HG03097 (cell line): ENCODE measurements around the gene ARID3B.
"Not testable (repeated sequence)": the region's sequence is repeated elsewhere in the genome, so short reads cannot be mapped to it uniquely, and the experiment has no call there.

Experiments
- ATAC-seq: cut with Tn5 transposase; IDR thresholded peaks from one replicate; pipeline ENCODE4 v1.9.1; 2021; ENCODE audit not compliant: unreplicated experiment, low FRiP score

The ARID3B gene

DNA sequence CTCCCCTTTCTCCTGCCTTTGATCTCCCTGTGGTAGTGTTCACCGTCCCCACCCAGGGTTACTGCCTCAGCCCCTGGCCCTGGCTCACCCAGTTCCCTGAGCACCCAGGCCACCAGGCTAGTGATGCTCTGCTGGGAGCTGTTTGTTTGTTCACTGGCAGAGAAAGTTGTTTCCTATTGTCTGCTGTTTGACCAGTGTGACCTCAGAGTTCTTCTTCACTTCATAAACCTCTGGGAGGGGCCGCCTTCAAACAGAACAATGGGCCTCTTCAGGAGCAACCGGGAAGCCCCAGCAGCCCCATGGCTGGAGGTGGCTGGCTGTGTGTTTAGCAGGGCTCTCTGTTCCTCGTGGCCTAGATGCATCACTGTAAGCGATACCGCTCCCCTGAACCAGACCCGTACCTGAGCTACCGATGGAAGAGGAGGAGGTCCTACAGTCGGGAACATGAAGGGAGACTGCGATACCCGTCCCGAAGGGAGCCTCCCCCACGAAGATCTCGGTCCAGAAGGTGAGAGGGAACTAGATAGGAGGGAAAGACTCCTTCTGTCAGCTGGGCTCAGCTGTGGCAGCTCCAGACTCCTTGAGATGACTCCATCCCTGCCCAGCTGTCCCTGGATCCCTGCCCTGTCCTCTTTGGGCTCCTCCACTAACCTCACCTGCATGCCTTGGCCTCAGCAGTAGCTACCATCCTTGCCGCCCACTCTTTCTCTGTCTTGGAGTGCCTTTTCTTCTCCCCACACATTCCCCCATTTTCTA is 78.0 kb downstream of the ARID3B start:
- no peak for ATAC-seq

DNA sequence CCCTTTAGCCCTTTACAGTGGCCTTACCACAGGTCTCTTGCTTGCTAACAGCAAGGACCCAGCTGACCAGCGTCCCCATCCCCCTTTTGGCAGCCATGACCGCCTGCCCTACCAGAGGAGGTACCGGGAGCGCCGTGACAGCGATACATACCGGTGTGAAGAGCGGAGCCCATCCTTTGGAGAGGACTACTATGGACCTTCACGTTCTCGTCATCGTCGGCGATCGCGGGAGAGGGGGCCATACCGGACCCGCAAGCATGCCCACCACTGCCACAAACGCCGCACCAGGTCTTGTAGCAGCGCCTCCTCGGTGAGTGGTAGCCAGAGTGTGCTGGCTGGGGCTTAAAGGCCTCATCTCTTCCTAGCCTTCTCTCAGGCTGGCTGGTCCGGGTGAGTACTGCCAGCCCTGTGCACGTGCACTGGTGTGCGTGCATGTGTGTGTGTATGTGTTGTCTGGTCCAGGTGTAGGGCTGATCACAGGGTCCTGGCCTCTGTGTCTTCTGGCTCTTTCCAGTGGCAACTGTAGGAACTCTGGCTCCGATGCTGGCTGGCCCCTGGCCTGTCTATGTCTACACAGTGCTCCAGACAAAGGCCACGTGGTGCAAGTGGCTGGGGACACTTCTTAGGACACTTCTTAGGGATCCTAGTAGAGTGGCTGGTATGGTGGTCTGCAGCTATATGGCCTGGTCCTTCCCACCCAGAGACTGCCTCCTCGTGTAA is 79.1 kb downstream of the ARID3B start:
- no peak for ATAC-seq

DNA sequence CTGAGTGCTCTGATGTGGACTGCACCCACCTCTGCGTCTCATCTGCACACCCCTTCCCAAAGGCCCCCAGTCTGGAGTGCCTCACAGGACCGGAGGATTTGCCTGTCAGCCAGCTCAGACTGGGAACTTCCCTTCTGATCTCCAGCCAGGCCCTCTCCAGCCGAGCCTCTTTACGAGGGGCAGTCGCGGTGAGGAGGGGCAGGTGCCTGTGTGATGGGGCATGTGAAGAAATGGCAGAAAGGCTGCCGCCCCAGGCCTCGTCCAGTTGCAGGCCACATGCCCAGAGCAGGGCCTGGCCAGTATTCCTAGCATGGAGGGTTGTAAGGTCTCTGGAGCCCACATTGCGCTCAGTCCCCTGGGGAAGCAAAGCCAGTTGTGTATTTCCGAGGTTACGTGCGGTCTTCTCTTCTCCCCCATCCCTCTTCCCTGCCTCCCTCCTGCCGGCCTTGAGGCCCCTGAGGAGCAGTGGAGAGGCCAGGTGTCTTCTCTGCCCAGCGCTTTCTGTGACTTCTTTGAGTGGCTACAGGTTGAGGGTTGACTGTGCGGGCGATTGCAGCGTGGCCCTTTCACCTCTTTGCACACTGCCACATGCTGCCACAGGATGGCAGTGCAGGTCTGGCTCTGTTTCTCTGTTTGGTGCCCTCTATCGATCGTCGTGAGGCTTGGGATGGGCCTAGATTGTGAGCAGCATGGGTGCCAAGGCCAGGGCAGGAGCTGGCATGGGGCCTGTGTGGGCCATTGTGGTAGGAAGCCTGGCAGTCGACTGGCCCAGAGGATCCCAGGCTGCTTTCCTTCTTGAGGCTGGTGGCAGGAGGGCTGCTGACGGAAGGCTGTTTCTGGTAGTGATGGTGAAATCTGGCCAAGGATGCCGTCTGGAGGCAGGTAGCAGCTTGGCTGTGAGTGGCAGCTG is 79.9 kb downstream of the ARID3B start:
- no peak for ATAC-seq

GRCh38 chr15:74621546-74621920 is 80.5 kb downstream of the ARID3B start:
- ATAC-seq = no peak

DNA sequence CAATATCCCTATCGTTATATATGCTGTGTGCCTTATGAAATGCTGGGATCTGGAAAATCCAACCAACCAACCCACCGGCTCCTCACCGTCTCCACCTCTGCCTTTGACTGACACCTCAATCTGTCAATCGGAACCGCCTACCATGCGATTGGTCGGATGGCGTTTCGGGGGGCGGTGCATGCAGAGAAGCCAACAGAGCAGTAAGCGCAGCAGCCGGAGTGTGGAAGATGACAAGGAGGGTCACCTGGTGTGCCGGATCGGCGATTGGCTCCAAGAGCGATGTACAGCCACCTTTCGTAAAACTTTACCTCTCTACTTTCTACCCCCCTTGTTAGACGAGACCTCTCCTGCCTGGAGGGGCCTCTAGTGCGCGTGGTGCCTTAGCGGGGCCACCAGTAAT is 80.9 kb downstream of the ARID3B start:
- ATAC-seq = no peak

DNA sequence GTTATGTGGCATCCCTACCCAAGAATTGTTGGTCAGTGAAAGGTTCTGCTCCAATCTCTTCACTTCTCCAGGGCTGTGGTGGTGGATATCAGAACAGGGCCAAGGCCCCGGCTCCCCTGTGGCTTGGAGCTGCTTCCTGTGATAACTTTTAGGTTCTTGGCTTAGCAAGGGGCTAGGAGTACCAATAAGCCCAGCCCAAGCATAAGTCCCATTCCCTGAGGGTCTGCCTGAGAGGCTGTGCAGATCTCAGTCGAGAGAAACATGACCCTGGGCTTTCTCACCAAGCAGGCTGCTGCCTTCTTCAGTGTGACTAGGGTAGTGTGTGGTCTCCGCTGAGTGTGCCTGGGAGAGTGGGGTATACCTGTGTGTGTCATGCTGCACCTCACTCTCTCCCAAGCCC is 81.7 kb downstream of the ARID3B start:
- ATAC-seq = no peak

GRCh38 chr15:74624020-74624602 is 83.1 kb downstream of the ARID3B start:
- no peak for ATAC-seq

GRCh38 chr15:74625693-74626092 is 84.7 kb downstream of the ARID3B start:
- no peak for ATAC-seq

DNA sequence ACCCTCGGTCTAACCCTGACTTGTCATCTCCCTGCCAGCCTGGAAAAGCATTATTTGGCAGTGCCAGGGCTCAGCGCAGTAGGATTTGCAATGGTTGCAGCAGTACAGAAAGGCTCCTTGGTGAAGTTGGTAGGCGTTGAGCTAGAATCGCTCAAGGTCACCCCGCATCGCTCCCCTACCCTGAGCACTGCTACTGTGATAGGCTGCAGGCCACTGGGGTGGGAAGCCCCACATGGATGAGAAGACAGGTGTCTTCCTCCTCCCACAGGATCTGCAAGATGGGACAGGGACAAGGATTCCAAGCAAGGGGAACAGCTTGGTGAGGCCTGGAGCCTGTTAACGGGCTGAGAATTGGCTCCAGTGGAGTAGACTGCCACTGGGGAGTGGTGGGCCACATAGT is 85.3 kb downstream of the ARID3B start:
- no peak for ATAC-seq

DNA sequence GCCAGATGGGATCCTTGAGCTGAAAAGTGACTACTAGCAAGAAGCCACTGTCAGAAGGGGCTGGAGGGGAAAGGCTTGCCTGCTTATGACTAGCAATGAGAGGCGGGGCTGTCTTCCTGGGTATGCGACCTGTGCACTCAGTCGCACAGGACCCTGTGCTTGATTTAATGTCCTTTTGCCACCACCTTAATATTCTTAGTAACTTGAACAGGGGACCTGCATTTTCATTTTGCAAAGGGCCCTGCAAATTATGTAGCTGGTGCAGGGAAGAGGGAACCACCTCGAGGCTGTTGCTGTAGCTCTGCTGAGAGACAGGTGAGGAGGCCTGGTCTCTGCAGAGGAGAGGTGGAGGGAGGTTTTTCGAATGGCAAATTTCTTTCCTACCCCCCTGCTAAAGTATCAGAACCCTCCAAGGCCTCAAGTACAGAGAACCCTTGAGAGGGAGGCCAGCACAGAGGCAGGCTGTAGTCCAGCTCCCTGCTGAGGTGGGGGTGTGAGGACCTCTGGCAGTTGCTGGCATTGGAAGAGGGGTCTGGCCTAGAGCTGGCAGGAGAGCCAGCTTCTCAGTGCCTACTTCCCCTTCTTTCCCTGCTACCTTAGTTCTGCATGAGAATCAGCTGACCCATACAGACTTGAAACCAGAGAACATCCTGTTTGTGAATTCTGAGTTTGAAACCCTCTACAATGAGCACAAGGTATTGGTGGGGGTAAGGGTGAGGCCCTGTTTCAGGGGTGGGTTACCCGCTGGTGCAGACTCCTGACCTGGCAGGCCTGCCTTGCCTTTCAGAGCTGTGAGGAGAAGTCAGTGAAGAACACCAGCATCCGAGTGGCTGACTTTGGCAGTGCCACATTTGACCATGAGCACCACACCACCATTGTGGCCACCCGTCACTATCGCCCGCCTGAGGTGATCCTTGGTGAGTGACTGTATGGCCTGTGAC is 86.0 kb downstream of the ARID3B start:
- no peak for ATAC-seq

DNA sequence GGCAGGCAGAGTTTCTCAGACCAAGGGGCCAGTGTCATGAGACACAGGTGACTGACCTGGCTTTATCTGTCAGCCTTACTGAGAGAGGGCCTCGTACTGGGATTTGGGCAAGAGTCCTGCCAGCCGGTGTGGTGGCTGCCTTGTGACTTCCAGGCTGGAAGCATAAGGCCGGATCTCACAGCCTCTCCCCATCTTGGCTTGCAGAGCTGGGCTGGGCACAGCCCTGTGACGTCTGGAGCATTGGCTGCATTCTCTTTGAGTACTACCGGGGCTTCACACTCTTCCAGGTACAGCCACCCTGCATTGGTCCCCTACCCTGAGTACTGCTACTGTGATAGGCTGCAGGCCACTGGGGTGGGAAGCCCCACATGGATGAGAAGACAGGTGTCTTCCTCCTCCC is 86.7 kb downstream of the ARID3B start:
- ATAC-seq = no peak

GRCh38 chr15:74628199-74628598 is 87.2 kb downstream of the ARID3B start:
- no peak for ATAC-seq

DNA sequence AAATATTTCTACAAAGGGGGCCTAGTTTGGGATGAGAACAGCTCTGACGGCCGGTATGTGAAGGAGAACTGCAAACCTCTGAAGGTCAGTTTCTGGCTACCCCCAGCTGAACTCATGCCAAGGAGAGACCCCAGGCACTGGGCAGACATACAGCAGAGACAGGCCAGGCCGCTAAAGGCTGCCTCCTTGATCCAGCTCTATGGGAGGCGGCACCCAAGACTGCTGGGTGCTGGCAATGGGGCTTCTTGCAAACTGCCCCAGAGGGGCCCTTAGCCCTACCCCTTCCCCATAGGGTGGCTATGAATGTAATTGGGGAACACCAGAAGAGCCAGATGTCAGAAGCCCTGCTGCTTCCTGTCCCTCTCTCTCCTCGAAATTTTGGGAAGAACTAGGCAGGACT is 87.9 kb downstream of the ARID3B start:
- no peak for ATAC-seq

DNA sequence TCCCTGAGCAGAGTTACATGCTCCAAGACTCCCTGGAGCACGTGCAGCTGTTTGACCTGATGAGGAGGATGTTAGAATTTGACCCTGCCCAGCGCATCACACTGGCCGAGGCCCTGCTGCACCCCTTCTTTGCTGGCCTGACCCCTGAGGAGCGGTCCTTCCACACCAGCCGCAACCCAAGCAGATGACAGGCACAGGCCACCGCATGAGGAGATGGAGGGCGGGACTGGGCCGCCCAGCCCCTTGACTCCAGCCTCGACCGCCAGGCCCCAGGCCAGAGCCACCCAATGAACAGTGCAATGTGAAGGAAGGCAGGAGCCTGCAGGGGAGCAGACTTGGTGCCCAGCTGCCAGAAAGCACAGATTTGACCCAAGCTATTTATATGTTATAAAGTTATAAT is 88.7 kb downstream of the ARID3B start:
- ATAC-seq = not testable (repeated sequence)

DNA sequence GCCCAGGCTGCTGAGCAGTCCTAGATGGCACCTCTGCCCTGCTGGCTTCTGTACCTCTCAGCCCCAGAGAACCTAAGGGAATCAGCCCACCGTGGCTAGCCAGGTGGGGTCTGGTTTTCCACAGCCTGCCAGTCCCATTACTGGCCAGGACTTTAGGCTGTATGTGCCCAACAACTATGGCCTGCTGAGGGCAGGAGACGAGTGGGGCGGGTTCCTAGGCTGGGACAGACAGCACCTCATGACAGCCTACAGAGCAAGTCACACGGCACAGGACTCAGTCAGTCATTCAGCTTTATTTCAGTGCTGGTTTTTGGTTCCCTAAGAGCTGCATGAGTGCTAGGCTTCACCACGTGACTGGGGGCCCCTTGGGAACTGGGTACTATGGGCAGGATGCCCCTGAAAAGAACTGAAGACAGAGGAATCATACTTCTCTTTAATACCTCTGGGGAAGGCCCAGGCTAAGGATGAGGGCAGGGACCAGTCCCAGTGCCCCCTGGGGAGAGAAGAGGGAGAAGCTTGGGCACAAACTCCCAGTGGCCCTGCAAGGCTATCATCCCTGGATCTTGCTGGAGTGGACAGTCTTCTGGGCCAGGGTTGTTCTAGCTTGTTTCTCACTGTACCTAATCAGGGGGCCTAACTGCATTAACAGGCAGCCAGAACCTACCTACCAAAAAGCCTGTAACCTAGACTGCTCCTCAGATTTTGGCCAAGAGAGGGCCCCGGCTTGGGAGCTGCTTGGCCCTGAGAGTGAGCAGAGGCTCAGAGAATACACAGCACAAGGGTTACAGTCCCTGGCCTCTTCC is 89.5 kb downstream of the ARID3B start:
- no peak for ATAC-seq

GRCh38 chr15:74631087-74631385 is 90.0 kb downstream of the ARID3B start:
- no peak for ATAC-seq

DNA sequence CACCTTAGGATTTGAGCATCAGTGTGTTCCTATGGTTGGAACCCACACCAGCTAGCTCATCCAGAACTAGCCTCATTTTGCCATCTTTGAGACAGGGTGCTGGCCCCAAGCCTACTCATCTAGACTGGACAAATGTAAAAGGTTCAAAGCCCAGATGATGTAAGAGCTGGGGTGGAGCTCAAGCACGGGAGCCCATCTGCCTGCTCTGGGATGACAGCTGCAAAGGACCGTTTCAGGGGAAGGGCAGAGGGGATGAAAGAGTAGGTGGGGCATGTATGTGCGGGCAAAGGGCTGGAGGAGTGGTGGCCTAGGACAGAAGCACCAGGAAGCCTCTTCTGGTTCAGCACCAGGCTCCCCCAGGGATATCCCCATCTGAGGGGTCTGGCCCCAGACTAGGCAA is 90.4 kb downstream of the ARID3B start:
- ATAC-seq = no peak

GRCh38 chr15:74631935-74632560 is 91.0 kb downstream of the ARID3B start:
- ATAC-seq = no peak

- no peak for ATAC-seq
These were observed 91.6 kb downstream of the ARID3B start for GRCh38 chr15:74632601-74633000.
